Ascending aorta (tissue), 2 donors: ENCODE data around the gene FRMD4A. TPM values are rescaled to one million over a fixed set of nuclear protein-coding genes. Genes with fewer than 3 reads are reported as not detected.

Experiments
- DNase-seq, 2 donors: peaks; one replicate each; pipeline ENCODE4 v3.0.0-alpha.2; 2019; ENCODE audit warnings: low spot score in 2 of 2
- H3K27ac ChIP-seq, 2 donors: fragments of 200-600 bp; sonication (generic); one replicate each; pipeline ENCODE4 v1.5.1; 2016 to 2017; ENCODE audit warnings: mild to moderate bottlenecking in 1 of 2
- H3K27me3 ChIP-seq: fragments of 200-600 bp; sonication (generic); one replicate; pipeline ENCODE4 v1.5.1; 2017
- H3K36me3 ChIP-seq, 2 donors: fragments of 200-600 bp; sonication (generic); one replicate each; pipeline ENCODE4 v1.5.1; 2016
- H3K4me1 ChIP-seq, 2 donors: fragments of 200-600 bp; sonication (generic); one replicate each; pipeline ENCODE4 v1.5.1; 2016 to 2017; ENCODE audit warnings: mild to moderate bottlenecking in 1 of 2
- H3K4me3 ChIP-seq, 2 donors: fragments of 200-600 bp; sonication (generic); one replicate each; pipeline ENCODE4 v1.5.1; 2016 to 2017; ENCODE audit warnings: mild to moderate bottlenecking in 1 of 2
- H3K9me3 ChIP-seq, 2 donors: fragments of 200-600 bp; sonication (generic); one replicate each; pipeline ENCODE4 v1.5.1; 2016
- CTCF ChIP-seq, 3 experiments: fragments of 200-600 bp in 2 of 3; fragments of 450-650 bp in 1 of 3; sonication (generic) in 2 of 3; IDR thresholded peaks; one replicate each; pipeline ENCODE4 v1.5.1; 2016 to 2019; ENCODE audit warnings: antibody characterized with exemption in 3 of 3, mild to moderate bottlenecking in 1 of 3, moderate library complexity in 1 of 3
- intact Hi-C: fragments of 100-400 bp; cut with DNase I; formaldehyde crosslinking; loops from one replicate; pipeline ENCODE4 v1.15.1; 2023
- total RNA-seq: library from RNA; depleted of rRNA; stranded (reverse); fragments of >200 nt; gene quantifications from one replicate; pipeline ENCODE4 v1.1.0, GENCODE V29; 2016

The FRMD4A gene
- total RNA-seq, 1 donor from 2014 or later, result 108 TPM

- H3K36me3 ChIP-seq, result peaks cover 53 to 74% of the 10 kb centered on the region in 2 donors
- H3K4me1 ChIP-seq, result no peaks in the 10 kb centered on the region
- no peaks in the 10 kb centered on the region for H3K9me3 ChIP-seq
- H3K4me3 ChIP-seq, result no peak overlapping the region
- H3K27ac ChIP-seq, result no peak overlapping the region
- intact Hi-C loops, result no loop called here
- no peaks in the 10 kb centered on the region for H3K27me3 ChIP-seq
- DNase-seq, result no peak
- no peak for TF ChIP-seq CTCF (IDR thresholded peaks at IDR 0.05)
These were observed 679.8 kb downstream of the FRMD4A start for GRCh38 chr10:13650961-13651360.

DNA sequence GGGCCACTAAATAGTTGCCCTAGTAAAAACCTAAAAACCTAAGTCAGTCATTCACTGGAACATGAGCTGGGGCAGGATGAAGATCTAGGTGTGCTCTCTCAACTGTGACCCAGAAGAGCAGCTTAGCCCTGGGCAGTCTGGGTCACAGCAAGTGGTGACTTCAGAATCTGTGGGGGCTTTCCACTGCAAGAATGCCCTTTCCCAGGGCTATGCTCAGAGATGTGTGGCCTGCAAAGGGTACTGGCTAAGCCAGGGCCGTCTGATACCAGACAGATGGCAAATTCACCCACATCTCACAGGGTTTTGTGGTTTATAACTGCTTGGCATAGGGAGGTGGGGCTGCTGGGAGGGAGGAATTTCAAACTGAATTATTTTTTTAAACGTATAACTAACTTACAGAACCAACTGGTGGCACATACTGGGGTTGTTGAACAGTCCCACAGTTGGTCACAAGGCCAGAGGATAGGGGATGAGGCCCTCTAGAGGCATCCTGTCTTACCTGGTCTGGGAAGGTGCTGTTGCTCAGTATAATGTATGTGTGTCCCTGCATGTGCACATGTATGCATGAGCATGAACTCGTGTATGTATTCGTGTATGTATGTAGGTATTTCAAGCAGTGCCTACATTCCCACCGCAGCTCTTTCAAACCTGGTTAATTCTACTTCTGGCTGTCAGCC is 680.7 kb downstream of the FRMD4A start:
- Histone ChIP-seq H3K36me3 (peaks cover 58 to 77% of the 10 kb centered on the region in 2 donors), H3K27ac (no peak overlapping the region), H3K4me1 (no peaks in the 10 kb centered on the region), H3K27me3 (no peaks in the 10 kb centered on the region), H3K4me3 (no peak overlapping the region), H3K9me3 (no peaks in the 10 kb centered on the region)
- intact Hi-C loops, result no loop called here
- TF ChIP-seq CTCF (IDR thresholded peaks at IDR 0.05), result no peak
- DNase-seq, result no peak

DNA sequence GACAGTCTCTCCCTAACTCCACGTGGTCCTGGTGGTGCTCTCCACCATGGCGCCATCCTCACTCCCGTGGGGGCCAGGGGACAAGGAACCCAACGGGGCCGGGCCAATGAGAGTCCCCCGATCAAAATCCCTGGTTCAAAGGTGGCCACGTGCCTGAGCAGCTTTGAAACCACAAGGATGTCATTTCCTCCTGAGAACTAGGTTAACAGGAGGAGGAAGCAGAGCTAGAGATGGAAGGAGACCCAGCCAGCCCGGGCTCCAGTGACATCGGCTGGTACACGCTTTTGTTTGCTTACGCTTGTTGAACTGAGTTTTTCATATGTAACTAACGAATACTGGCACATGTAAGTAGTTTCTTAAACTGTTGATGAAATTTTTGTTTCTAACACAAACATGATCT is 682.3 kb downstream of the FRMD4A start:
- Histone ChIP-seq H3K4me3 (no peak overlapping the region), H3K4me1 (no peaks in the 10 kb centered on the region), H3K27ac (no peak overlapping the region), H3K36me3 (peaks cover 52 to 66% of the 10 kb centered on the region in 2 donors), H3K27me3 (no peaks in the 10 kb centered on the region), H3K9me3 (no peaks in the 10 kb centered on the region)
- TF ChIP-seq CTCF (IDR thresholded peaks at IDR 0.05), result no peak
- no peak for DNase-seq
- intact Hi-C loops, result no loop called here

DNA sequence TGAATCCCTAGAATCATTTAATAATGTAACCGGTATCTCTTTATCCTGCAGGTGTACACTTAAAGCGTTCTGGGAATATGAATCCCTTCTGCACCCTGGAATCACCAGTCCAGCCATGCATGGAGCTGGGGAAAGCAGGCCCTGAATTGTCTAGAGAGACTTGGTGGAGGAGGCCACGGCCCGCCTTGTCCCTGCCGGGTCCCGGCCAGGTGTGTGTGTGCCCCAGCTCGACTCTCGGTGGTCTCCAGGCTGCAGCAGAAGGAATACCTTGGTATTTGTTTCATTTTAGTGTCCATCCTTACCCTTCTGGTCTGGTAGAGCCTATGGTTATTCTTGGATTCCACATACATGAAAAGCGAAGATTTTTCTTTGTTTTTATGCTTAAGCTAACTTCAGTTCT is 685.9 kb downstream of the FRMD4A start:
- no peak overlapping the region for H3K27ac ChIP-seq
- peaks cover 4 to 17% of the 10 kb centered on the region in 2 donors for H3K9me3 ChIP-seq
- no peak for TF ChIP-seq CTCF (IDR thresholded peaks at IDR 0.05)
- H3K4me3 ChIP-seq, result no peak overlapping the region
- peaks cover 41 to 73% of the 10 kb centered on the region in 2 donors for H3K36me3 ChIP-seq
- no peak for DNase-seq
- H3K27me3 ChIP-seq, result no peaks in the 10 kb centered on the region
- intact Hi-C loops, result no loop called here
- no peaks in the 10 kb centered on the region for H3K4me1 ChIP-seq

- Histone ChIP-seq H3K27me3 (no peaks in the 10 kb centered on the region), H3K36me3 (peaks cover 32 to 75% of the 10 kb centered on the region in 2 donors), H3K9me3 (peaks cover 4 to 17% of the 10 kb centered on the region in 2 donors), H3K4me1 (no peaks in the 10 kb centered on the region), H3K4me3 (no peak overlapping the region), H3K27ac (no peak overlapping the region)
- no peak for DNase-seq
- intact Hi-C loops, result no loop called here
- TF ChIP-seq CTCF (IDR thresholded peaks at IDR 0.05), result no peak
These were observed 687.7 kb downstream of the FRMD4A start for GRCh38 chr10:13643016-13643415.
